Measurements from ENCODE around the gene PRKAR1B. TPM values are rescaled to one million over a fixed set of nuclear protein-coding genes. Genes with fewer than 3 reads are reported as not detected.

Gene PRKAR1B
- total RNA-seq, 2 experiments from 2014 or later, result 48.7 to 49.9 TPM

- no peak for TF ChIP-seq CTCF (IDR thresholded peaks at IDR 0.05)
- Mint-ChIP-seq H3K4me3 (no peak overlapping the region), H3K27ac (no peak overlapping the region), H3K9me3 (peaks cover 2% of the 10 kb centered on the region), H3K27me3 (no peaks in the 10 kb centered on the region), H3K4me1 (ENCODE audit: low read depth) (no peaks in the 10 kb centered on the region), H3K36me3 (ENCODE audit: low read depth) (peaks cover 40% of the 10 kb centered on the region)
- CTCF ChIA-PET, result no interaction called here
- POLR2A ChIA-PET, result interaction anchor here (0.6 kb wide), 1 partner anchor 15 kb away, joined by 3 read pairs; no protein-coding TSS in a partner anchor
- intact Hi-C loops (cut with micrococcal nuclease), result no loop called here
- ATAC-seq, result no peak
- no peak for DNase-seq
Measured at GRCh38 chr7:574661-575395, 152.3 kb downstream of the PRKAR1B start.

- ChIA-PET POLR2A (no interaction called here), CTCF (no interaction called here)
- no peak for ATAC-seq
- H3K4me1 Mint-ChIP-seq (ENCODE audit: low read depth), result no peaks in the 10 kb centered on the region
- TF ChIP-seq CTCF (IDR thresholded peaks at IDR 0.05), result no peak
- H3K9me3 Mint-ChIP-seq, result peaks cover 2% of the 10 kb centered on the region
- no peak overlapping the region for H3K27ac Mint-ChIP-seq
- H3K27me3 Mint-ChIP-seq, result no peaks in the 10 kb centered on the region
- intact Hi-C loops (cut with micrococcal nuclease), result no loop called here
- H3K4me3 Mint-ChIP-seq, result no peak overlapping the region
- no peak for DNase-seq
- peaks cover 34% of the 10 kb centered on the region for H3K36me3 Mint-ChIP-seq (ENCODE audit: low read depth)
Measured at GRCh38 chr7:573933-574381, 153.1 kb downstream of the PRKAR1B start.

- Mint-ChIP-seq H3K27ac (no peak overlapping the region), H3K36me3 (ENCODE audit: low read depth) (peaks cover 32% of the 10 kb centered on the region), H3K27me3 (no peaks in the 10 kb centered on the region), H3K4me3 (no peak overlapping the region), H3K4me1 (ENCODE audit: low read depth) (no peaks in the 10 kb centered on the region), H3K9me3 (peaks cover 2% of the 10 kb centered on the region)
- ChIA-PET POLR2A (no interaction called here), CTCF (no interaction called here)
- TF ChIP-seq CTCF (IDR thresholded peaks at IDR 0.05), result no peak
- no peak for ATAC-seq
- no peak for DNase-seq
- intact Hi-C loops (cut with micrococcal nuclease), result no loop called here
Measured at GRCh38 chr7:573269-573932, 153.7 kb downstream of the PRKAR1B start.

- no peak for TF ChIP-seq CTCF (IDR thresholded peaks at IDR 0.05)
- ChIA-PET CTCF (interaction anchor here (1.2 kb wide), 1 partner anchor 9 kb away, joined by 4 read pairs; no protein-coding TSS in a partner anchor), POLR2A (no interaction called here)
- ATAC-seq (no peak), DNase-seq (no peak)
- Mint-ChIP-seq H3K27ac (no peak overlapping the region), H3K4me3 (no peak overlapping the region), H3K36me3 (ENCODE audit: low read depth) (peaks cover 28% of the 10 kb centered on the region), H3K27me3 (no peaks in the 10 kb centered on the region), H3K9me3 (peaks cover 2% of the 10 kb centered on the region), H3K4me1 (ENCODE audit: low read depth) (no peaks in the 10 kb centered on the region)
- intact Hi-C loops (cut with micrococcal nuclease), result no loop called here
Measured at GRCh38 chr7:572416-573268, 154.4 kb downstream of the PRKAR1B start.
